ENCODE data around the gene RNPS1. TPM values are rescaled to one million over a fixed set of nuclear protein-coding genes. Genes with fewer than 3 reads are reported as not detected.

Gene RNPS1
- total and polyA plus RNA-seq, 3 donors from 2014 or later: 197 to 294 (median 261) TPM

GRCh38 chr16:2206780-2207433, 61.0 kb downstream of the RNPS1 start:
- H3K4me3 ChIP-seq: no peak overlapping the region
- no peak overlapping the region for H3K27ac ChIP-seq
- peaks cover 36% of the 10 kb centered on the region for H3K4me1 ChIP-seq
- H3K36me3 ChIP-seq (ENCODE audit: low read depth, missing control alignments): no peaks in the 10 kb centered on the region
- DNase-seq: no peak
- intact Hi-C loops (cut with DNase I; ENCODE audit: low total_unique reads): no loop called here
- H3K27me3 ChIP-seq: no peaks in the 10 kb centered on the region
- WGBS, 2 donors: 87 to 88% methylated on average over 14 of the region's 23 CpGs
- no peaks in the 10 kb centered on the region for H3K9me3 ChIP-seq
- TF ChIP-seq CTCF (IDR thresholded peaks at IDR 0.05) (no peak), POLR2A (IDR thresholded peaks at IDR 0.05) (no peak)

GRCh38 chr16:2206420-2206779, 61.5 kb downstream of the RNPS1 start:
- no peak for TF ChIP-seq CTCF (IDR thresholded peaks at IDR 0.05)
- no peak for TF ChIP-seq POLR2A (IDR thresholded peaks at IDR 0.05)
- H3K9me3 ChIP-seq: no peaks in the 10 kb centered on the region
- no peaks in the 10 kb centered on the region for H3K27me3 ChIP-seq
- 60 to 66% methylated on average over 12 to 18 of the region's 18 CpGs for WGBS, 2 donors
- peak overlapping the region in 1 of 2 donors; percentile 98 for H3K27ac ChIP-seq
- peaks cover 35% of the 10 kb centered on the region for H3K4me1 ChIP-seq
- no peaks in the 10 kb centered on the region for H3K36me3 ChIP-seq (ENCODE audit: low read depth, missing control alignments)
- intact Hi-C loops (cut with DNase I; ENCODE audit: low total_unique reads): no loop called here
- DNase-seq: no peak
- H3K4me3 ChIP-seq: peak overlapping the region in 1 of 2 donors; percentile 85

DNA sequence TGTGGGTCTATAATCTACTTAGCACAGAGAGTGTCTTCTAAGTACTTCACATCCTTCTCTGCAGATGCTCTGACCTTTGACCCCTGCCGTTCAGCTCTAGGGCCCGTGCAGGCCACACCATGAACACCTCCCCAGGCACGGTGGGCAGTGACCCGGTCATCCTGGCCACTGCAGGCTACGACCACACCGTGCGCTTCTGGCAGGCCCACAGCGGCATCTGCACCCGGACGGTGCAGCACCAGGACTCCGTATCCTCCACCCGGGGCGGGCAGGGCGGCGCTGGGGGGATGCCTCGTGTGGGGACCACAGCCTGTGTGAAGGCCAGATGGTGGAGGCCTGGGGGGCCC, 62.0 kb downstream of the RNPS1 start:
- Histone ChIP-seq H3K4me3 (peak overlapping the region; percentile 82 to 85), H3K4me1 (peaks cover 33% of the 10 kb centered on the region), H3K9me3 (no peaks in the 10 kb centered on the region), H3K36me3 (ENCODE audit: low read depth, missing control alignments) (no peaks in the 10 kb centered on the region), H3K27ac (peak overlapping the region; percentile 97 to 98), H3K27me3 (no peaks in the 10 kb centered on the region)
- no peak for DNase-seq
- 0 to 4% methylated on average over 4 to 16 of the region's 16 CpGs for WGBS, 2 donors
- TF ChIP-seq POLR2A (IDR thresholded peaks at IDR 0.05) (no peak), CTCF (IDR thresholded peaks at IDR 0.05) (no peak)
- intact Hi-C loops (cut with DNase I; ENCODE audit: low total_unique reads): no loop called here

DNA sequence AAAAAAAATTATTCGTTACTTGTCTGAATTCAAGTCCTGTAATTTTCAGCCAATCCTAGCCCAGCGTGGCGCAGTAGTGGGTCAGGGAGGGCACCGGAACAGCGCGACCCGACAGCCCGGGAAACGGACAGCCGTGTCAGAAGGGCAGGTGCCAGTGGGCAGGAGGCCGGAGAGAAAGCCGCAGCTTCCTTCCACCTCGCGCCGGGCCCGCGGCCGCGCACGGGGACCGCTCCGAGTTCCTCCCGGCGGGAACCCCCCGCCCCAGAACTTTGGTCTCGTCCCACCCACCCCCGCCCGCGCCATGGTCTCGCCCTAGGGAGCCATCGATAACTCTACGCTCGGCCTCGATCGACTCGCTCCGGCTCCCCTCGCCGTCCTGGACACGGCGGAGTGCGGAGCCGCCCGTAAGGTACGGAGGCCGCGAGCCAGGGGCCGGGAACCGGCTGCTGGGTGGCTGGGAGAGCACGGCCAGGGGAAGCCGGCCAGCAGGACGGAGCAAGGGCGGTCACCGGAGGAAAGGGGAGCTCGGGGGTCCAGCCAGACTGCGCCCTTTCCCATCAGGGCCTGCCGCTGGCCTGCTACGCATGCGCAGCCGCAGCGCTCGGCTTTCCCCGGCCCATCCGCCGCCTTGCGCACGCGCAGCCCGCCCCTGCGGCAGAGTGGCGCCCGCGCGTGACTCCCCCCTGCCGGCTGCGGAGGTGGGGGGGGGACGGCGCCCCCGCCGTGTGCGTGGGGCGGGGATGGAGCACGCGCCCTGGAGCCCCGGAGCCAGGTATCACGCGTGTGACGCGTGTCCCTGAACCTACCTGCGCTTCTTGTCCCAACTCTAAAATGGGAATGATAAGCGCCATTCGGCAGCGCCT, 62.6 kb downstream of the RNPS1 start, which contains the start of gene MLST8:
Gene MLST8, plus strand, starts transcription at position 351 of the 863 bp plus-strand sequence. CDS start 632 bp downstream, outside the sequence.
- Histone ChIP-seq H3K27me3 (no peaks in the 10 kb centered on the region), H3K4me3 (peak within 1 kb of the TSS; percentile 82 to 85), H3K27ac (peak within 1 kb of the TSS; percentile 97 to 98), H3K4me1 (peaks cover 27% of the 10 kb centered on the region), H3K36me3 (ENCODE audit: low read depth, missing control alignments) (no peaks in the 10 kb centered on the region), H3K9me3 (no peaks in the 10 kb centered on the region)
- DNase-seq: peak; percentile 90
- 0 to 1% methylated on average over 35 to 61 of the region's 93 CpGs for WGBS, 2 donors
- peak in 1 of 3 experiments; percentile 7 for TF ChIP-seq CTCF (IDR thresholded peaks at IDR 0.05)
- TF ChIP-seq POLR2A (IDR thresholded peaks at IDR 0.05): no peak
- intact Hi-C loops (cut with DNase I; ENCODE audit: low total_unique reads): no loop called here

Data from testis (tissue), 3 donors.